Esophagus squamous epithelium (tissue), 5 donors: ENCODE measurements around the gene SLC45A2. TPM values are rescaled to one million over a fixed set of nuclear protein-coding genes. Genes with fewer than 3 reads are reported as not detected.

Source experiments
- DNase-seq: peaks from one replicate; lab custom pipeline; 2025; lab: John Stamatoyannopoulos, UW
- H3K27ac ChIP-seq, 4 donors: fragments of 200-600 bp; sonication (generic); one replicate each; pipeline ENCODE4 v1.5.1; 2016 to 2019; ENCODE audit warnings: mild to moderate bottlenecking in 1 of 4
- H3K27me3 ChIP-seq, 4 donors: fragments of 200-600 bp; sonication (generic); 1 replicate in 3 of 4; 2 replicates in 1 of 4; pipeline versions ENCODE4 v1.5.1 to v1.6.0; 2017 to 2021; ENCODE audit warnings: antibody characterized with exemption in 1 of 4
- H3K36me3 ChIP-seq, 3 donors: fragments of 200-600 bp; sonication (generic); one replicate each; pipeline ENCODE4 v1.5.1; 2016 to 2019
- H3K4me1 ChIP-seq, 3 donors: fragments of 200-600 bp; sonication (generic); one replicate each; pipeline ENCODE4 v1.5.1; 2017 to 2019
- H3K4me3 ChIP-seq, 4 donors: fragments of 200-600 bp; sonication (generic); 1 replicate in 3 of 4; 2 replicates in 1 of 4; pipeline ENCODE4 v1.5.1; 2016 to 2019; ENCODE audit warnings: mild to moderate bottlenecking in 2 of 4, moderate library complexity in 1 of 4
- H3K9me3 ChIP-seq, 3 donors: fragments of 200-600 bp; sonication (generic); one replicate each; pipeline ENCODE4 v1.5.1; 2016 to 2019
- CTCF ChIP-seq, 6 experiments: fragments of 450-650 bp in 4 of 6; fragments of 200-600 bp in 2 of 6; sonication (generic) in 2 of 6; IDR thresholded peaks; one replicate each; pipeline ENCODE4 v1.5.1; 2016 to 2019; ENCODE audit warnings: antibody characterized with exemption in 6 of 6, mild to moderate bottlenecking in 4 of 6, moderate library complexity in 4 of 6
- POLR2A ChIP-seq, 4 donors: fragments of 450-650 bp; IDR thresholded peaks; one replicate each; pipeline ENCODE4 v1.6.1; 2017; ENCODE audit warnings: antibody characterized with exemption in 4 of 4, mild to moderate bottlenecking in 4 of 4, moderate library complexity in 3 of 4
- WGBS, 2 donors: methylation state at CpG; one replicate each; pipeline ENCODE4 v1.1.5; 2018; 5-methylcytosine and 5-hydroxymethylcytosine counted together
- intact Hi-C: fragments of 100-400 bp; cut with DNase I; formaldehyde crosslinking; loops from one replicate; pipeline ENCODE4 v1.15.0; 2022
- total RNA-seq, 4 donors: library from RNA; depleted of rRNA; stranded (reverse); fragments of >200 nt; gene quantifications; one replicate each; pipeline ENCODE4 v1.1.0, GENCODE V29; 2016
- donor health status: DM: yes; HTN: yes; CAD: no.

Gene SLC45A2
- total RNA-seq, 4 donors from 2014 or later = 0.19 TPM; not detected in 3

GRCh38 chr5:34007621-34008600 is 23.4 kb upstream of the SLC45A2 start, which contains the start of gene AMACR:
AMACR (minus strand) TSS chr5:34008050; CDS start chr5:34008019, 31 bp downstream.
- Histone ChIP-seq H3K36me3 (peaks cover 0 to 29% (median 4%) of the 10 kb centered on the region in 3 donors), H3K4me3 (peak within 1 kb of the TSS; percentile 61 to 86 (median 69)), H3K27me3 (no peaks in the 10 kb centered on the region), H3K9me3 (no peaks in the 10 kb centered on the region), H3K4me1 (peaks cover 9 to 34% (median 14%) of the 10 kb centered on the region in 3 donors), H3K27ac (peak within 1 kb of the TSS; percentile 89 to 96 (median 94))
- TF ChIP-seq POLR2A (IDR thresholded peaks at IDR 0.05) (peak in 3 of 4 donors; percentile 64 to 97 (median 84)), CTCF (IDR thresholded peaks at IDR 0.05) (peak in 1 of 6 experiments; percentile 4)
- DNase-seq = peak; percentile 54
- intact Hi-C loops = no loop called here
- 0% methylated on average over 30 to 33 of the region's 76 CpGs for WGBS, 2 donors

- H3K27ac ChIP-seq = peak overlapping the region; percentile 89 to 96 (median 94)
- TF ChIP-seq POLR2A (IDR thresholded peaks at IDR 0.05) = no peak
- TF ChIP-seq CTCF (IDR thresholded peaks at IDR 0.05) = no peak
- no peaks in the 10 kb centered on the region for H3K27me3 ChIP-seq
- intact Hi-C loops = no loop called here
- WGBS, 2 donors = 3 to 6% methylated on average over 11 of the region's 11 CpGs
- DNase-seq = no peak
- H3K9me3 ChIP-seq = no peaks in the 10 kb centered on the region
- peak overlapping the region; percentile 61 to 86 (median 69) for H3K4me3 ChIP-seq
- peaks cover 9 to 34% (median 14%) of the 10 kb centered on the region in 3 donors for H3K4me1 ChIP-seq
- peaks cover 0 to 36% (median 4%) of the 10 kb centered on the region in 3 donors for H3K36me3 ChIP-seq
These were observed 22.7 kb upstream of the SLC45A2 start for GRCh38 chr5:34007201-34007620.

GRCh38 chr5:34005681-34006080 is 21.2 kb upstream of the SLC45A2 start:
- Histone ChIP-seq H3K4me3 (no peak overlapping the region), H3K36me3 (peaks cover 0 to 45% (median 4%) of the 10 kb centered on the region in 3 donors), H3K27me3 (no peaks in the 10 kb centered on the region), H3K27ac (no peak overlapping the region), H3K9me3 (no peaks in the 10 kb centered on the region), H3K4me1 (peaks cover 9 to 47% (median 14%) of the 10 kb centered on the region in 3 donors)
- TF ChIP-seq POLR2A (IDR thresholded peaks at IDR 0.05) (no peak), CTCF (IDR thresholded peaks at IDR 0.05) (no peak)
- DNase-seq = no peak
- 71 to 86% methylated on average over 4 of the region's 4 CpGs for WGBS, 2 donors
- intact Hi-C loops = no loop called here

- no peak for DNase-seq
- TF ChIP-seq POLR2A (IDR thresholded peaks at IDR 0.05) (no peak), CTCF (IDR thresholded peaks at IDR 0.05) (no peak)
- WGBS, 2 donors = 83 to 89% methylated on average over 4 of the region's 4 CpGs
- Histone ChIP-seq H3K27ac (no peak overlapping the region), H3K36me3 (peaks cover 0 to 45% (median 4%) of the 10 kb centered on the region in 3 donors), H3K9me3 (no peaks in the 10 kb centered on the region), H3K4me1 (peaks cover 9 to 47% (median 14%) of the 10 kb centered on the region in 3 donors), H3K27me3 (no peaks in the 10 kb centered on the region), H3K4me3 (no peak overlapping the region)
- intact Hi-C loops = no loop called here
These were observed 20.7 kb upstream of the SLC45A2 start for GRCh38 chr5:34005211-34005610.

GRCh38 chr5:34003941-34004340 is 19.4 kb upstream of the SLC45A2 start:
- TF ChIP-seq POLR2A (IDR thresholded peaks at IDR 0.05) = no peak
- no peak for TF ChIP-seq CTCF (IDR thresholded peaks at IDR 0.05)
- H3K27me3 ChIP-seq = no peaks in the 10 kb centered on the region
- intact Hi-C loops = no loop called here
- H3K4me1 ChIP-seq = peaks cover 9 to 41% (median 11%) of the 10 kb centered on the region in 3 donors
- H3K27ac ChIP-seq = no peak overlapping the region
- peaks cover 0 to 49% (median 4%) of the 10 kb centered on the region in 3 donors for H3K36me3 ChIP-seq
- WGBS, 2 donors = 87 to 98% methylated on average over 4 of the region's 4 CpGs
- no peak for DNase-seq
- H3K4me3 ChIP-seq = no peak overlapping the region
- no peaks in the 10 kb centered on the region for H3K9me3 ChIP-seq
